DMS114 treated with DMSO at 0.1 percent for 48 hours (cell line): ENCODE measurements around the gene VTN.
"Not testable (repeated sequence)": the region's sequence is repeated elsewhere in the genome, so short reads cannot be mapped to it uniquely, and the experiment has no call there.

ENCODE experiments used
- DNase-seq: peaks from one replicate; lab custom pipeline; 2025; ENCODE audit not compliant: unreplicated experiment; lab: John Stamatoyannopoulos, UW

The VTN gene

GRCh38 chr17:28344011-28344410, 26.1 kb downstream of the VTN start:
- DNase-seq: no peak

- no peak for DNase-seq
These were observed 26.6 kb downstream of the VTN start for GRCh38 chr17:28343491-28343932.

GRCh38 chr17:28342313-28342712, 27.8 kb downstream of the VTN start:
- DNase-seq: no peak

- no peak for DNase-seq
These were observed 28.6 kb downstream of the VTN start for GRCh38 chr17:28341516-28341915.

GRCh38 chr17:28340374-28340773, 29.7 kb downstream of the VTN start:
- DNase-seq: no peak

GRCh38 chr17:28339431-28339830, 30.7 kb downstream of the VTN start:
- no peak for DNase-seq

GRCh38 chr17:28338769-28339212, 31.3 kb downstream of the VTN start:
- not testable (repeated sequence) for DNase-seq

GRCh38 chr17:28338056-28338768, 31.9 kb downstream of the VTN start:
- DNase-seq: no peak

GRCh38 chr17:28335959-28336871, 33.9 kb downstream of the VTN start:
- no peak for DNase-seq

- DNase-seq: peak; percentile 97
These were observed 34.7 kb downstream of the VTN start, which contains the start of the genes IFT20 and TNFAIP1 for GRCh38 chr17:28335201-28335958. IFT20 (minus strand) TSS chr17:28335472; CDS start chr17:28331985, 3,487 bp downstream. TNFAIP1 (plus strand) TSS chr17:28335761; CDS start chr17:28339522, 3,761 bp downstream.

- no peak for DNase-seq
These were observed 35.4 kb downstream of the VTN start for GRCh38 chr17:28334666-28335200.

- no peak for DNase-seq
These were observed 35.9 kb downstream of the VTN start for GRCh38 chr17:28334171-28334570.

- DNase-seq: no peak
These were observed 36.9 kb downstream of the VTN start for GRCh38 chr17:28333083-28333746.

GRCh38 chr17:28331891-28332420, 38.2 kb downstream of the VTN start:
- DNase-seq: no peak

GRCh38 chr17:28330671-28331070, 39.4 kb downstream of the VTN start:
- DNase-seq: no peak

- DNase-seq: no peak
These were observed 41.8 kb downstream of the VTN start for GRCh38 chr17:28328325-28328724.

- peak; percentile 45 for DNase-seq
These were observed 42.4 kb downstream of the VTN start for GRCh38 chr17:28327709-28328108.

- DNase-seq: no peak
These were observed 43.0 kb downstream of the VTN start for GRCh38 chr17:28327031-28327607.

- no peak for DNase-seq
These were observed 44.0 kb downstream of the VTN start for GRCh38 chr17:28326114-28326513.

GRCh38 chr17:28325211-28325610, 44.9 kb downstream of the VTN start:
- DNase-seq: no peak
